Measurements from ENCODE around the gene SFTPB.
"Not testable (repeated sequence)": the region's sequence is repeated elsewhere in the genome, so short reads cannot be mapped to it uniquely, and the experiment has no call there.

Gene SFTPB

DNA sequence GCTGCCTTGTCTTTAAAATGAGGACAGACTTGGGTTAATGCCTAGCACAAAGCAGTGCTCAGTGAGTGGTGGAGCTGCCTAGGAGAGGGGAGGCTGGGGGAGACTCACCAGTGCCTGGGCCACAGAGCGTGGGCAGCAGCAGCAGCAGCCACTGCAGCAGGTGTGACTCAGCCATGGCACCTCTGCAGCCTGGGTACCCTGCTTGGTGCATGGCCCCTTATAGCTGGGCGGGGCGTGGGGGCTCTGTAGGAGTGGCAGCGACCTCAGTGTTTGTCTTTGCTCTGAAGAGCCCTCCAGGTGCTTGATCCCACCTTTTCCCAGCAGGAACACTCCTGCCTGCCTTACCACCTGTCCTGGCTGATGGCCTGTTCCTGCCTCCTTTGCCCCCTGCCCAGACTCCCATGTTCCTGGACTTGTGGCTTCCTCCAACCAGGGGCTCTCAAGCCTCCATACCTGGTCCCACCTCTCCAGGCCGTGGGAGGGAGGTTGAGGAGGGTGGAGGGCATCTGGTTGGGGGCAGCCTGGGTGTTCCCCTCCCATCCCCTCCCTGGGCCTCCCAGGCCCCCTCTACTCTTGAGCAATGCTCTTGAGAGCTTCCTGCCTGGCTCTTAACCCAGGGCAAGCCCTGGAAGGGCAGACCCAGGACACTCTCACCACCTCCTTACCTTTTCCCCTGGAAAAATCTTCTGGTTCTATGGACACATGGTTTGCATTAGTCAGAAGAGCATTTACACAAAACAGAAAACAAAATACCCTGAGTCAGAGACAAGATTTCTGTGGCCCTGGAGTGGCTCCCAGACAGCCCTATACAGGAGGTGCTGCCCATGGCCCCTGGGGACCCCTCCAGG lies at the start of gene SFTPB:
TSS of gene SFTPB (minus strand) at position 191 of the 848 bp plus-strand sequence. CDS start at position 175, 16 bp downstream.
- peak; percentile 90 for DNase-seq

GRCh38 chr2:85717308-85718008 lies 49.5 kb upstream of the SFTPB start:
- DNase-seq = no peak

DNA sequence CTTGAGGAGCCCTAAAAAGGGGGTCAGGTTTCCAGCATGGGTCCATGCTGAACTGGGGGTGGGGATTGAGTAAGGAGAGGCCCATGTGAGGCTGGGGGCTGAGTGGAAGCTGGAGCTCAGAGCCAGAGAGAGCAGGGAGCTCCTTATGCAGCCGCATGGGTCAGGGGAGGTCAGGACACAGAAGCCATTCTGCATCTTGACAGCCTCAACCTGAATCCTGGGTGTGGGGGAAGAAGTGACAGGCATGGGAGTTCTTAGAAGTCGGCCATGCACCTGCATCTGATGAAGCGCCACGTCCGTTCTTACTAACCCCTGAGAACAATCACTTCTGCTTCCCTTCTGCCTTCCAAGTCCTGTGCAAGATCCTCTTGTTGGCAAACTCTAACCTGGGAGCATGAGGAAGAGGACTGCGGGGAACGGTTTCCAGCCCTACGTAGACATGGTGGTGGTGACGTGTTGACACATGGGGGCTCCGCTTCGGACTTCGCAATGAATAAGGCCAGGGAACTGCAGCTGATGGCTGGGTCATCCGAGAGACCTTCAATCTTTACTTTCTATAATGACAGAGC lies 48.4 kb upstream of the SFTPB start:
- DNase-seq = no peak

- no peak for DNase-seq
These were observed 46.8 kb upstream of the SFTPB start for GRCh38 chr2:85714841-85715240.

DNA sequence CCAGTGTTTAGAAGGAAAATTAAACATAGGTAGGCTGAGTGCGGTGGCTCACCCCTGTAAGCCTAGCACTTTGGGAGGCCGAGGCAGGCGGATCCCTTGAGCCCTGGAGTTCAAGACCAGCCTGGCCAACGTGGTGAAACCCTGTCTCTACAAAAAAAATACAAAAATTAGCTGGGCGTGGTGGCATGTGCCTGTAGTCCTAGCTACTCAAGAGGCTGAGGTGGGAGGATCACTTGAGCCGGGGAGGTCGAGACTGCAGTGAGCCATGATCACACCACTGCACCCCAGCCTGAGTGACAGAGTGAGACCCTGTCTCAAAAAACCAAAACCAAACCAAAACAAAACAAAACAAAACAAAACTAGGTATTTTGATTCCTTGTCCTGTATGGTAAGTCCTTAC lies 46.4 kb upstream of the SFTPB start:
- DNase-seq = not testable (repeated sequence)

GRCh38 chr2:85713836-85714235 lies 45.8 kb upstream of the SFTPB start:
- peak; percentile 98 for DNase-seq

GRCh38 chr2:85712849-85713612 lies 45.0 kb upstream of the SFTPB start:
- DNase-seq = peak; percentile 69

DNA sequence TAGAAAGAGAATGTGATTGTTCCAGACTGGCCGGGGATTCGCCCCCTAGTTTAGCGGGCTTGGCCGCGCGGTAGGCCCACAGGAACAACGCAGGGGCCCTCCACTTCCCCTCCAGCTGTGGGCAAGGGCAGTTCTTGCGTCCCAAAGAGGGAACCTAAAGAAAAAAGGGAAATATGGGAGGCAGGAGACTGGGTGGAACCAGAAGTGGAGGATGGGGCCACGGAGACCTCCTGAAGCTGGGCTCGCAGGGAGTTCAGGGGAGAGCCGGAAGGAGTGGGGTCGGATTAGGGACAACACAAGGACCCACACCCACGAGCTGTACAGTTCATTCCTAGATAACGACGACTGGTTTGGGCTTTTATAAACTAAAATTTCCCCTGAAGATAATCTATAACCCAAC lies 44.3 kb upstream of the SFTPB start:
- no peak for DNase-seq

- DNase-seq = no peak
These were observed 43.6 kb upstream of the SFTPB start for GRCh38 chr2:85711578-85712060.

GRCh38 chr2:85710687-85711577 lies 42.9 kb upstream of the SFTPB start:
- DNase-seq = peak; percentile 94

- DNase-seq = no peak
These were observed 41.4 kb upstream of the SFTPB start for GRCh38 chr2:85709401-85709811.

DNA sequence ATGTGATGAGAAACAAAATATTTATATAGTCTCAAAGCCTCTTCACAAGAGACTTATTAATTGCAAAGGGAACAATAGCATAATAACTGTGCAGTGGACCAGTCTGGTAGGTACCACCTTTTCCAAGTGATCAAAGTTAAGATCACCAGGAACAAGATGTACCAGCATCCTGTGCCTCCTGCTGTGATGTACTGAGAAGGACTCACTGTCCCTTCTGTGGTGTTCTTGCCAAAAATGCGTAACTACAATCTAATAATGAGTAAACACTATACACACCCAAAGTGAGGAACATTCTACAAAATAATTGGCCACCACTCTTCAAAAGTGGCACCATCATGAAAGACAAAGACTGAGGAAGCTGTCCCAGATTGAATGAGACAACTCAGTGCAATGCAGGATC lies 40.6 kb upstream of the SFTPB start:
- DNase-seq = no peak

GRCh38 chr2:85707304-85707703 lies 39.3 kb upstream of the SFTPB start:
- peak; percentile 8 for DNase-seq

DNA sequence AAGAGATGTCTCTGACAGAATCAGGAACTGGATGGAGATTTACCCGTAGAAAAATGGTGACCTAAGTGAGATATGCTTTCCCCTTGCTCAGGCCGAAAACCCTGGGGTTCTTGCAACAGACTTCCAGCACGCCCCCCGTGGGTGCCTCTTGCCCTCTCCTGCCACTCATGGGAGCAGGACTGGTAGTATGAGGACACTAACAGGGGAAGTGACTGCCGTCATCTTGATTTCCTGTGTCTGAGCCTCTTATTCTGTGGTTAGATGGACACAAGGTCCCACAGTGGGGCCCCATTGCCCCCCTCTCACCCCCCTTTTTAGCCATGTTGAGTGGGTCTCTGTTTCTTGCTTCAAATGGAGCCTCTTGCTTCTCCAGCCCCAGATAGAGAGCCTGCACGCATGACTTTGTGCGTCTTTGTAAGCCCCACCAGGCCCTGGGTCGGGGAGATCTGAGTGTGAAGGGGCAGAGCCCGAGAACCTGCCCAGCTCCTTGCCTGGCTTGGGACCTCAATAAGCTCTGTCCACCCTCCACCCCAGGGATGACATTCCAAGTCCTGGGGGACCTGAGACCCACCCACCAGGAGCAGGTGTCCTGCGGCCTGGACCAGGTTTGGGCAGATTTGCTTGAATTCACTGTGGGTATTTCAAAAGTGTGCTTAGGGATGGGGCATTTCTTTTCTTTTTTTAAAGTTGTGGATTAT lies 38.7 kb upstream of the SFTPB start:
- no peak for DNase-seq

DNA sequence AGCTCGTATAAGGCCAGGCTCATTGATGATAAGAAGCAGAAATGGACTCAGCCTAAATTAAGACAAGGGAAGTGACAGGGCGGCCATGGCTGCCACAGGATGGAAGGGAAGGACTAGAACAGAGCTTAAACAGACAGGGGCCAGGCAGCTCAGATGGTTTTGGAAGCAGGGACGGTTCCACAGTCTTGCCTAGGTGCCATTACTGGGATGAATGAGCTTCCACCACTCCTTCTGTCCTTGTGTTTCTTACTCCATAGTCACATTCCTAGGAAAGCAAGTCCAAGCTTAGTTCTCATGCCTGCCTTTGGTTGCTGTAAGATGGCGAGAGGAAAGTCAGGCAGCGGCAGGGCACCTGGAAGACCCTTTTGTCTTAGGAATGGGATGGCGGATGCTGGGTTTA lies 38.1 kb upstream of the SFTPB start:
- no peak for DNase-seq

DNA sequence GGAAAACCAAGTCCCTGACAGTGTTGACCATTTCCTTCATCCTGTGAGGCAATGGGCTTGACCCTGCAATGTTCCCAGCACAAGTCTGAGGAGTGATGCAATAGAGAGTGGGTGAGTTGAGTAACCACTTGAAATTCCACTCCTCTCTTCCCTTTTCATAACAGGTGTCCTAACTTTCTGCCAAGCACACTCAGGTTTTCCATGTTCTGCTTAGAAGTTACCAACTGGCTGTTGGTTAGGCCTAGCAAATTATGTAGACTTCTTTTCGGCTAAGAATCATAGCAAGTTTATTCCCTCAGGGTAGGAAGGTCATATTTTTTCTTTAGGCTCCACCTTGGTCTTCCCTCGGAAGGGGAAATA lies 37.7 kb upstream of the SFTPB start:
- peak; percentile 63 for DNase-seq

DNA sequence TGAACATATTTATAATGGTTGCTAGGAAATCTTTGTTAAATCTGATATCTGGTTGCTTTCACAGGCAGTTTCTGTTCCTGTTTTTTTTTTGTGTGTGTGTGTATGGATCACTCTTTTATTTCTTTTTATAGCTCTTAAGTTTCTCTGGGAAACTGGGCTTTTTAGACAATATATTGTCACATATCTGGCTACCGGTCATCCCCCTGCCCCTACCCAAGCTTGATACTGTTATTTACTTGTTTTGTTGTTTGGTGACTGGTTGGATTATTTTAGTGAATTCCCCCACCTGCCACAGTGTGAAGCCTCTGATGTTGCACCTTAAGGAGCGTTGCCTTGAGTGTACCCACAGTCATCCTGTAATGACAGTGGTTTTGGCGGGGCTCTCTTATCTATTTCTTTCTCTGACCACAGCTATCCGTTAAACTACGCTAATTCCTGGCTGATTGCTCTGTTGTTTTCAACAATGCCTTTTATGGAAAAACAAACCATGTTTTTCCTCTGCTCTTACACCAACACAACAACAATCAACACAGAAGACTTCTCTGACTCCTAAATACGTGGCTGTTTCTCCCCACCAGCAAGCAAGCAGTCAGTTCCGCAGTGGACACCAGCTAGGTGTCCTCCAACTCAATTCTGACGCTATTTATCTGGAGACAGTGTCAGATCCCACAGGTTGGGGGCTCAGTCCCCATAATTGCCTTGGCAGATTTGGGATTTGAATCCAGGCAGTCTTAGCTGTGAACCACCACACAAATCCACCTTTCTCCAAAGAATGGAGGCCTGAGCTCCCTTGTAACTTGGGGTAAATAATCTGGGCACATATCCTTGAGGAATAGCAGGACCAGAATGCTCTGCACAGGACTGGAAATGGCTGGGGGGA lies 37.0 kb upstream of the SFTPB start:
- no peak for DNase-seq

GRCh38 chr2:85704038-85704437 lies 36.0 kb upstream of the SFTPB start:
- DNase-seq = no peak

GRCh38 chr2:85703329-85703728 lies 35.3 kb upstream of the SFTPB start:
- DNase-seq = no peak

DNA sequence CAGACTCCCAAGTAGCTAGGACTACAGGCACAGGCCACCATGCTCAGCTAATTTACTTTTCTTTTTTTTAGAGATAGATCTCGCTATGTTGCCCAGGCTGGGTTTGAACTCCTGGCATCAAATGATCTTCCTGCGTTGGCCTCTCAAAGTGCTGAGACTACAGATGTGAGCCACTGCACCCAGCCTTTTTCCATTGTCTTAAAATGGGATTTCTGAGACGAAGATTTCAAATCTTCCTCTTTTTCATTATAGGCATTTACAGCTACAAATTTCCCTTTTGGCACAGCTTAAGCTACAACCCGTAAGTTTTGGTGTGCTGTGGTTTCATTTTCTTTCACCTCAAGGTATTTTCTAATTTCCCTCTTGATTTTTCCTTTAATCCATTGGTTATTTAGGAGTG lies 34.8 kb upstream of the SFTPB start:
- no peak for DNase-seq
